H7 (cell line): ENCODE measurements around the gene ISL2. TPM values are rescaled to one million over a fixed set of nuclear protein-coding genes. Genes with fewer than 3 reads are reported as not detected.

Experiments used
- DNase-seq: peaks from one replicate; pipeline ENCODE4 v3.0.0; 2012
- H3K27me3 ChIP-seq: 2 replicates; pipeline ENCODE4 v1.6.0; 2011; ENCODE audit warnings: mild to moderate bottlenecking, low read length; ENCODE audit not compliant: control insufficient read depth, insufficient read depth
- H3K36me3 ChIP-seq: replicated peaks from 2 replicates; pipeline ENCODE4 v1.5.1; 2011; ENCODE audit warnings: low read length; ENCODE audit not compliant: control insufficient read depth, insufficient read depth
- H3K4me3 ChIP-seq: 2 replicates; pipeline ENCODE4 v1.5.1; 2011; ENCODE audit warnings: low read depth, mild to moderate bottlenecking, control low read depth, low read length, moderate library complexity; ENCODE audit not compliant: insufficient read depth
- total RNA-seq: library from RNA; depleted of rRNA; stranded (reverse); fragments of >200 nt; shearing (Covaris generic); gene quantifications from 2 replicates; pipeline ENCODE4 v1.2.3, GENCODE V29; 2014

ISL2 gene
- total RNA-seq, 1 experiment from 2014 or later = not detected

- Histone ChIP-seq H3K36me3 (no peaks in the 10 kb centered on the region), H3K4me3 (no peak overlapping the region), H3K27me3 (no peaks in the 10 kb centered on the region)
- DNase-seq = no peak
Observed at GRCh38 chr15:76363251-76363650, 26.7 kb downstream of the ISL2 start.

- H3K36me3 ChIP-seq = no peaks in the 10 kb centered on the region
- no peak for DNase-seq
- no peaks in the 10 kb centered on the region for H3K27me3 ChIP-seq
- H3K4me3 ChIP-seq = no peak overlapping the region
Observed at GRCh38 chr15:76366714-76367113, 30.1 kb downstream of the ISL2 start.

GRCh38 chr15:76368122-76368621, 31.6 kb downstream of the ISL2 start:
- Histone ChIP-seq H3K27me3 (no peaks in the 10 kb centered on the region), H3K36me3 (no peaks in the 10 kb centered on the region), H3K4me3 (no peak overlapping the region)
- no peak for DNase-seq

- H3K27me3 ChIP-seq = no peaks in the 10 kb centered on the region
- no peak overlapping the region for H3K4me3 ChIP-seq
- no peaks in the 10 kb centered on the region for H3K36me3 ChIP-seq
- peak; percentile 35 for DNase-seq
Observed at GRCh38 chr15:76376029-76376428, 39.5 kb downstream of the ISL2 start.

GRCh38 chr15:76376816-76377215, 40.2 kb downstream of the ISL2 start:
- DNase-seq = no peak
- Histone ChIP-seq H3K36me3 (no peaks in the 10 kb centered on the region), H3K4me3 (no peak overlapping the region)

GRCh38 chr15:76377217-76377616, 40.6 kb downstream of the ISL2 start:
- H3K27me3 ChIP-seq = no peaks in the 10 kb centered on the region
- no peak overlapping the region for H3K4me3 ChIP-seq
- DNase-seq = no peak
- H3K36me3 ChIP-seq = no peaks in the 10 kb centered on the region

More at GRCh38 chr15:76376816-76377215, 40.2 kb downstream of the ISL2 start:
- no peaks in the 10 kb centered on the region for H3K27me3 ChIP-seq

GRCh38 chr15:76377751-76378150, 41.2 kb downstream of the ISL2 start:
- no peak for DNase-seq
- Histone ChIP-seq H3K4me3 (no peak overlapping the region), H3K27me3 (no peaks in the 10 kb centered on the region), H3K36me3 (no peaks in the 10 kb centered on the region)

GRCh38 chr15:76378691-76379090, 42.1 kb downstream of the ISL2 start:
- no peak overlapping the region for H3K4me3 ChIP-seq
- H3K36me3 ChIP-seq = no peaks in the 10 kb centered on the region
- no peaks in the 10 kb centered on the region for H3K27me3 ChIP-seq
- DNase-seq = no peak

GRCh38 chr15:76380249-76380648, 43.7 kb downstream of the ISL2 start:
- Histone ChIP-seq H3K36me3 (no peaks in the 10 kb centered on the region), H3K27me3 (no peaks in the 10 kb centered on the region), H3K4me3 (no peak overlapping the region)
- DNase-seq = no peak

- DNase-seq = no peak
- H3K27me3 ChIP-seq = no peaks in the 10 kb centered on the region
- no peaks in the 10 kb centered on the region for H3K36me3 ChIP-seq
- no peak overlapping the region for H3K4me3 ChIP-seq
Observed at GRCh38 chr15:76381366-76381765, 44.8 kb downstream of the ISL2 start.

GRCh38 chr15:76382987-76383728, 46.6 kb downstream of the ISL2 start:
- no peaks in the 10 kb centered on the region for H3K36me3 ChIP-seq
- no peaks in the 10 kb centered on the region for H3K27me3 ChIP-seq
- no peak overlapping the region for H3K4me3 ChIP-seq
- DNase-seq = no peak

- Histone ChIP-seq H3K4me3 (no peak overlapping the region), H3K36me3 (no peaks in the 10 kb centered on the region), H3K27me3 (no peaks in the 10 kb centered on the region)
- no peak for DNase-seq
Observed at GRCh38 chr15:76384409-76384808, 47.8 kb downstream of the ISL2 start.

- H3K4me3 ChIP-seq = no peak overlapping the region
- DNase-seq = no peak
- H3K27me3 ChIP-seq = no peaks in the 10 kb centered on the region
- no peaks in the 10 kb centered on the region for H3K36me3 ChIP-seq
Observed at GRCh38 chr15:76386178-76386577, 49.6 kb downstream of the ISL2 start.

GRCh38 chr15:76386926-76387325, 50.4 kb downstream of the ISL2 start:
- DNase-seq = no peak
- no peaks in the 10 kb centered on the region for H3K36me3 ChIP-seq
- H3K27me3 ChIP-seq = no peaks in the 10 kb centered on the region
- H3K4me3 ChIP-seq = no peak overlapping the region

GRCh38 chr15:76390571-76390970, 54.0 kb downstream of the ISL2 start:
- H3K27me3 ChIP-seq = no peaks in the 10 kb centered on the region
- no peak overlapping the region for H3K4me3 ChIP-seq
- H3K36me3 ChIP-seq = no peaks in the 10 kb centered on the region
- no peak for DNase-seq
